IPS-11a (cell line): ENCODE measurements around the gene GRB7.

Experiments
- H3K4me3 ChIP-seq: one replicate; pipeline ENCODE4 v1.5.1; 2013; ENCODE audit warnings: low read depth, low read length, control low read depth

Gene GRB7

GRCh38 chr17:39737760-39738567 is at the start of gene GRB7:
GRB7 (plus strand) TSS chr17:39737938; CDS start chr17:39742302, 4,364 bp downstream.
- peak within 1 kb of the TSS; percentile 63 for H3K4me3 ChIP-seq

- H3K4me3 ChIP-seq, result peak overlapping the region; percentile 62
Measured at GRCh38 chr17:39688475-39688835, 49.3 kb upstream of the GRB7 start.

- peak overlapping the region; percentile 62 for H3K4me3 ChIP-seq
Measured at GRCh38 chr17:39688945-39689344, 48.8 kb upstream of the GRB7 start.

GRCh38 chr17:39694593-39694992 is 43.1 kb upstream of the GRB7 start:
- H3K4me3 ChIP-seq, result no peak overlapping the region

DNA sequence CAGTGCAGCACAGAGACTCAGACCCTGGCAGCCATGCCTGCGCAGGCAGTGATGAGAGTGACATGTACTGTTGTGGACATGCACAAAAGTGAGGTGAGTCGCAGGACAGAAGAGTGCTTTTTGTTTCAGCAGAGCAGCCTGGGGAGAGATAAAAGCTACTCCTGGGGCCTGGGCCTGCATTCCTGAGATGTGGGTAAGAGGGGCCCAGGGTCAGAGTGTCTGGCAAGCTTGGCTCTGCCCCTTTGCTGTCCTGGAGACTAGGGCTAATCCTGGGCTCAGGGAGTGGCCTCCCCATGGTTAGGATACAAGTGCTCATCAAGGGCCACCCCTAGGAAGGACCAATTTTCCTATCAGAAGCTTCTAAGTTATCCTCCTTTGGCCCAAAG is 42.7 kb upstream of the GRB7 start:
- H3K4me3 ChIP-seq, result no peak overlapping the region

DNA sequence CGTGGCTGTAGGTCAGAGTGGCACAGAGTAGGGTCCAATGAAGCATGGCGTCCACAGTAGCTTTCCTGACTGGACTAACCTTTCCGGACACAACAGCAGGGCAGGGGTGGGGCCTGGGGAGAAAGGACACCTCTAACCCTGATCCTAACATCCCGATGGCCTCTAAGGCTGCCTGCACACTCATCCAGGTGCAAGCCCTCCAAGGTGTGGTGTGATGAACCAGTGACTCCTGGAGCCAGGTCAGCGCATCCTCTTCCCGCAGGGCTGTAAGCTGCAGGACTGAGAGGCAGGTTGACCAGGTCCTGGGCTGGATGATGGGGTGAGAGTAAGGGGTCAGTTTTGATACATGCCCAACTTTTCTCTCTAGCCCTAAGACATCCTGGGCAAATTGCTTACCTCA is 41.0 kb upstream of the GRB7 start:
- H3K4me3 ChIP-seq, result no peak overlapping the region

DNA sequence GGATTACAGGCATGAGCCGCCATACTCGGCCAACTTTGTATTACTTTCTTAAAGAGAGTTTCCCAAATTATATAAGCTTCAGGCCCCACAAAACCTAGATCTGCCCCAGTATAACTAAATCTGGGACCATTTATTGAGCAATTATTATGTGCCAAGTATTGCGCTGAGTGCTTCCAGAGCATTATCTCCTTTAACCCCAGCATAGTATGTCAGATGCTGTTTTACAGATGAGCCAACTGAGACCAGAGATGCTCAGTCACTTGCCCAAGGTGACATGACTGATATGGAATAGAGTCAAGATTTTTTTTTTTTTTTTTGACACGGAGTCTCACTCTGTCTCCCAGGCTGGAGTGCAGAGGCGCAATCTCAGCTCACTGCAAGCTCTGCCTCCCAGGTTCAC is 39.8 kb upstream of the GRB7 start:
- H3K4me3 ChIP-seq, result no peak overlapping the region

- H3K4me3 ChIP-seq, result peak overlapping the region; percentile 55
Measured at GRCh38 chr17:39699157-39699817, 38.5 kb upstream of the GRB7 start.

DNA sequence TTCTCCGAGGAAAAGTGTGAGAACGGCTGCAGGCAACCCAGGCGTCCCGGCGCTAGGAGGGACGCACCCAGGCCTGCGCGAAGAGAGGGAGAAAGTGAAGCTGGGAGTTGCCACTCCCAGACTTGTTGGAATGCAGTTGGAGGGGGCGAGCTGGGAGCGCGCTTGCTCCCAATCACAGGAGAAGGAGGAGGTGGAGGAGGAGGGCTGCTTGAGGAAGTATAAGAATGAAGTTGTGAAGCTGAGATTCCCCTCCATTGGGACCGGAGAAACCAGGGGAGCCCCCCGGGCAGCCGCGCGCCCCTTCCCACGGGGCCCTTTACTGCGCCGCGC is 38.0 kb upstream of the GRB7 start, which contains the start of gene ERBB2:
Gene ERBB2, plus strand, starts transcription at position 247 of the 330 bp plus-strand sequence. CDS start 175 bp downstream, outside the sequence.
- peak within 1 kb of the TSS; percentile 55 for H3K4me3 ChIP-seq

- peak overlapping the region; percentile 55 for H3K4me3 ChIP-seq
Measured at GRCh38 chr17:39700148-39700987, 37.4 kb upstream of the GRB7 start.

- H3K4me3 ChIP-seq, result peak overlapping the region; percentile 55
Measured at GRCh38 chr17:39701012-39701783, 36.5 kb upstream of the GRB7 start.

- H3K4me3 ChIP-seq, result peak overlapping the region; percentile 55
Measured at GRCh38 chr17:39701784-39702422, 35.8 kb upstream of the GRB7 start.

GRCh38 chr17:39702901-39703893 is 34.5 kb upstream of the GRB7 start:
- no peak overlapping the region for H3K4me3 ChIP-seq

- H3K4me3 ChIP-seq, result no peak overlapping the region
Measured at GRCh38 chr17:39703913-39704312, 33.8 kb upstream of the GRB7 start.

- no peak overlapping the region for H3K4me3 ChIP-seq
Measured at GRCh38 chr17:39704821-39705551, 32.8 kb upstream of the GRB7 start.

GRCh38 chr17:39705786-39706348 is 31.9 kb upstream of the GRB7 start:
- H3K4me3 ChIP-seq, result no peak overlapping the region

GRCh38 chr17:39706383-39706782 is 31.4 kb upstream of the GRB7 start:
- H3K4me3 ChIP-seq, result no peak overlapping the region

- no peak overlapping the region for H3K4me3 ChIP-seq
Measured at GRCh38 chr17:39706921-39707337, 30.8 kb upstream of the GRB7 start.
